PC-9 (cell line): ENCODE measurements around the gene TEKTIP1.

Experiments
- CTCF ChIP-seq: fragments of 200-600 bp; sonication (generic); conservative IDR thresholded peaks from 2 replicates; pipeline ENCODE4 v1.6.1; 2017; ENCODE audit warnings: mixed run types, antibody characterized with exemption, mild to moderate bottlenecking, moderate library complexity
- EZH2 ChIP-seq: fragments of 200-600 bp; sonication (generic); IDR thresholded peaks from 2 replicates; pipeline ENCODE4 v1.8.0; 2017; ENCODE audit warnings: antibody characterized with exemption, low read depth

GRCh38 chr19:3508771-3509535 lies 30.0 kb upstream of the TEKTIP1 start:
- TF ChIP-seq CTCF (no peak), EZH2 (no peak)
